ENCODE results near the gene MTMR2. TPM values are rescaled to one million over a fixed set of nuclear protein-coding genes. Genes with fewer than 3 reads are reported as not detected.

MTMR2 gene
- total RNA-seq, 1 donor from 2014 or later: 34.6 TPM

DNA sequence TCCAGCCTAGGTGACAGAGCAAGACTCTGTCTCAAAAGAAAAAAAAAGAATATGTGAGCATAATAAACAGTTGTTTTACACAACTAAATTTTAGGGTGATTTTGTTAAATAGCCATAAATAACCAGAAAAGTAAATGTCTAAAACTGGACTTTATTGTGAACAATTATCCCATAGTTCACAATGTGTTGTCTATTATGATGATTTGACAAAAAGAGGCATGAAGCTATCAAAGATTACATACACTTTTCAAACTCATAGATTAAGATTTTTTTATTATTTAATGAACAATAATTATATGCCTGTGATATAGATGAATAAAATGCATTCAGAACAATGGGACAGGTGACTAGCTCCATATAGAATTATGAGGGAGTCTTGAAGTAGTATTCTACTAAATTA, 27.0 kb upstream of the MTMR2 start:
- no peaks in the 10 kb centered on the region for H3K27me3 Mint-ChIP-seq (ENCODE audit: low read depth)
- no peaks in the 10 kb centered on the region for H3K4me1 Mint-ChIP-seq
- peaks cover 33% of the 10 kb centered on the region for H3K9me3 Mint-ChIP-seq
- no peak overlapping the region for H3K4me3 Mint-ChIP-seq
- H3K27ac Mint-ChIP-seq: no peak overlapping the region
- TF ChIP-seq, protein P1, sequence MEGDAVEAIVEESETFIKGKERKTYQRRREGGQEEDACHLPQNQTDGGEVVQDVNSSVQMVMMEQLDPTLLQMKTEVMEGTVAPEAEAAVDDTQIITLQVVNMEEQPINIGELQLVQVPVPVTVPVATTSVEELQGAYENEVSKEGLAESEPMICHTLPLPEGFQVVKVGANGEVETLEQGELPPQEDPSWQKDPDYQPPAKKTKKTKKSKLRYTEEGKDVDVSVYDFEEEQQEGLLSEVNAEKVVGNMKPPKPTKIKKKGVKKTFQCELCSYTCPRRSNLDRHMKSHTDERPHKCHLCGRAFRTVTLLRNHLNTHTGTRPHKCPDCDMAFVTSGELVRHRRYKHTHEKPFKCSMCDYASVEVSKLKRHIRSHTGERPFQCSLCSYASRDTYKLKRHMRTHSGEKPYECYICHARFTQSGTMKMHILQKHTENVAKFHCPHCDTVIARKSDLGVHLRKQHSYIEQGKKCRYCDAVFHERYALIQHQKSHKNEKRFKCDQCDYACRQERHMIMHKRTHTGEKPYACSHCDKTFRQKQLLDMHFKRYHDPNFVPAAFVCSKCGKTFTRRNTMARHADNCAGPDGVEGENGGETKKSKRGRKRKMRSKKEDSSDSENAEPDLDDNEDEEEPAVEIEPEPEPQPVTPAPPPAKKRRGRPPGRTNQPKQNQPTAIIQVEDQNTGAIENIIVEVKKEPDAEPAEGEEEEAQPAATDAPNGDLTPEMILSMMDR (IDR thresholded peaks at IDR 0.05; ENCODE audit: unreplicated experiment): no peak
- DNase-seq (ENCODE audit: low spot score in 2 of 2, unreplicated experiment in 2 of 2): no peak
- peaks cover 17% of the 10 kb centered on the region for H3K36me3 Mint-ChIP-seq

DNA sequence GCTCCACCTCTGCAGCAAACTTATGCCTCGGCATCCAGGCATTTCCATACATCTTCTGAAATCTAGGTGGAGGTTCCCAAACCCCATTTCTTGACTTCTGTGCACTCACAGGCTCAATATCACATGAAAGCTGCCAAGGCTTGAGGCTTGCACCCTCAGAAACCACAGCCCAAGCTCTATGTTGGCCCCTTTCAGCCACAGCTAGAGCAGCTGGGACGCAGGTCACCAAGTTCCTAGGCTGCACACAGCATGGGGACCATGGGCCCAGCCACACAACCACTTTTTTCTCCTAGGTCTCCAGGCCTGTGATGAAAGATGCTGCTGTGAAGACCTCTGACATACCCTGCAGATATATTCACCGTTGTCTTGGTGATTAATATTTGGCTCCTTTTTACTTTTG, 24.7 kb upstream of the MTMR2 start:
- H3K4me3 Mint-ChIP-seq: no peak overlapping the region
- H3K27ac Mint-ChIP-seq: no peak overlapping the region
- H3K36me3 Mint-ChIP-seq: peaks cover 31% of the 10 kb centered on the region
- no peaks in the 10 kb centered on the region for H3K27me3 Mint-ChIP-seq (ENCODE audit: low read depth)
- TF ChIP-seq, protein P1 (IDR thresholded peaks at IDR 0.05; ENCODE audit: unreplicated experiment): no peak
- no peak for DNase-seq (ENCODE audit: low spot score in 2 of 2, unreplicated experiment in 2 of 2)
- H3K9me3 Mint-ChIP-seq: peaks cover 49% of the 10 kb centered on the region
- no peaks in the 10 kb centered on the region for H3K4me1 Mint-ChIP-seq

DNA sequence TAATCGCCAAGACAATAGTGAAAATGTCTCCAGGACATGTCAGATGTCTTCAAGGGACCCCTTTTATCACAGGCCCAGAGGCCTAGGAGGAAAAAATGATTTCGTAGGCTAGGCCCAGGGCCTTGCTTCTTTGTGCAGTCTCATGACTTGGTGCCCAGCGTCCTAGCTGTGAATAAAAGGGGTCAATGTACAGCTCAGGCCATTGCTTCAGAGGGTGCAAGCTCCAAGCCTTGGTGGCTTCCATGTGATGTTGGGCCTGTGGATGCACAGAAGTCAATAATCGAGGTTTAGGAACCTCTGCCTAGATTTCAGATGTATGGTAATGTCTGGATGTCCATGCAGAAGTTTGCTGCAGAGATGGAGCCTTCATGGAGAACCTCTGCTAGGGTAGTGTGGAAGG, 20.7 kb upstream of the MTMR2 start:
- TF ChIP-seq, protein P1 (IDR thresholded peaks at IDR 0.05; ENCODE audit: unreplicated experiment): no peak
- Mint-ChIP-seq H3K36me3 (peaks cover 31% of the 10 kb centered on the region), H3K27ac (no peak overlapping the region), H3K4me1 (no peaks in the 10 kb centered on the region), H3K27me3 (ENCODE audit: low read depth) (no peaks in the 10 kb centered on the region), H3K4me3 (no peak overlapping the region), H3K9me3 (peaks cover 50% of the 10 kb centered on the region)
- DNase-seq (ENCODE audit: low spot score in 2 of 2, unreplicated experiment in 2 of 2): no peak

DNA sequence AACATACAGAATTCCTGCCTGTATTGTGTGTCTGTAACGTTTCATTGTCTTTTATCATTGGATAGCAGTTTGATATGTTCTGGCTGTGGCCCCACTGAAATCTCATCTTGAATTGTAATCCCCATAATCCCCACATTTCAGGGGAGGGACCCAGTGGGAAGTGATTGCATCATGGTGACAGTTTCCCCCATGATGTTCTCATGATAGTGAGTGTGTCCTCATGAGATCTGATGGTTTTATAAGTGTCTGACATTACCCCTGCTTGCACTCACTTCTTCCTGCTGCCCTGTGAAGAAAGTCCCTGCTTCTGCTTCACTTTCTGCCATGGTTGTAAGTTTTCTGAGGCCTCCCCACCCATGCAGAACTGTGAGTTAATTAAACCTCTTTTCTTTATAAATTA, 19.6 kb upstream of the MTMR2 start:
- Mint-ChIP-seq H3K27ac (no peak overlapping the region), H3K4me1 (no peaks in the 10 kb centered on the region), H3K9me3 (peaks cover 43% of the 10 kb centered on the region), H3K27me3 (ENCODE audit: low read depth) (no peaks in the 10 kb centered on the region), H3K4me3 (no peak overlapping the region), H3K36me3 (peaks cover 25% of the 10 kb centered on the region)
- TF ChIP-seq, protein P1 (IDR thresholded peaks at IDR 0.05; ENCODE audit: unreplicated experiment): no peak
- no peak for DNase-seq (ENCODE audit: low spot score in 2 of 2, unreplicated experiment in 2 of 2)

DNA sequence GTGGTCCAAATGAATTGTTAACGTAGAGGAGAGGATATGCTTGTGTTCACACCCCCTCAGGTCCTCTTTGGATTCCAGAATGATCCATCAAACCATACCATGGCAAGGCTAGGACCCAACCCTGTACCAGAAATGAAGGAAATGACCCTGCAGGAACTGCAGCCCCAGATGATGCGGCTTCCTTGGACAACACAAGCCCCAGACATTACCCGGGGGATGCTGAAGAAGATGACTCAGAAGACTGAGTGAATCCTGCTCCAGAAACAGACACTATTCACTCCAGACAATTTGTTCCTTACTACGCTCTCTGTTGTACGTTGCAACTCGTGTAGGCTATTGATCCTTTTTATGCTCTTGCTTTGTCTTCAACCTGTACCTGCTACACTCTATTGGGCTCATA, 15.2 kb upstream of the MTMR2 start:
- TF ChIP-seq, protein P1 (IDR thresholded peaks at IDR 0.05; ENCODE audit: unreplicated experiment): no peak
- H3K4me3 Mint-ChIP-seq: no peak overlapping the region
- no peak for DNase-seq (ENCODE audit: low spot score in 2 of 2, unreplicated experiment in 2 of 2)
- H3K4me1 Mint-ChIP-seq: no peaks in the 10 kb centered on the region
- H3K9me3 Mint-ChIP-seq: peaks cover 24% of the 10 kb centered on the region
- peaks cover 3% of the 10 kb centered on the region for H3K36me3 Mint-ChIP-seq
- no peak overlapping the region for H3K27ac Mint-ChIP-seq
- H3K27me3 Mint-ChIP-seq (ENCODE audit: low read depth): no peaks in the 10 kb centered on the region

DNA sequence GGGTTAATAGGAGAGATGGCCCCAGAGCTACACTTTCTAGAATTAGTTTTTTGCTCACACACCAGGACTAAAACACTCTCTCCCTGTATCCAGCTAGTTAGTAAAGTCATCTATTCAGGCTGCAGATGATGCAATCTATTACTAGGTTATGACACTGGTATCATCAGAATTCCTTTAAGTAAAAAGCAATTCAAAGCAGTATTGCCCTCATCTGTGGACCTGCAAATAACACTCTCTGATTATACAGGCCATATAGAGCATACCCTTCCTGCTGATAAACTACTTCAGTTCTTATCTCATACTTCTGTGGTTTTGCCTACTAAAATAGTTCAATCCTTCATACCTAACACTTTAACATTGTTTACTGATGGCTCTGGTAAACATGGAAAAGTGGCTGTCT, 13.5 kb upstream of the MTMR2 start:
- DNase-seq (ENCODE audit: low spot score in 2 of 2, unreplicated experiment in 2 of 2): no peak
- Mint-ChIP-seq H3K4me1 (no peaks in the 10 kb centered on the region), H3K4me3 (no peak overlapping the region), H3K36me3 (no peaks in the 10 kb centered on the region), H3K27ac (no peak overlapping the region), H3K27me3 (ENCODE audit: low read depth) (no peaks in the 10 kb centered on the region), H3K9me3 (peaks cover 18% of the 10 kb centered on the region)
- TF ChIP-seq, protein P1 (IDR thresholded peaks at IDR 0.05; ENCODE audit: unreplicated experiment): no peak
